Measurements from ENCODE around the gene GPC5. TPM values are rescaled to one million over a fixed set of nuclear protein-coding genes. Genes with fewer than 3 reads are reported as not detected.

The GPC5 gene
- total and polyA plus RNA-seq, 9 of the 15 experiments (the other 6 are each of a cell fraction or from before 2014, with no cell fraction given), result 0.18 to 0.27 TPM; not detected in 7

DNA sequence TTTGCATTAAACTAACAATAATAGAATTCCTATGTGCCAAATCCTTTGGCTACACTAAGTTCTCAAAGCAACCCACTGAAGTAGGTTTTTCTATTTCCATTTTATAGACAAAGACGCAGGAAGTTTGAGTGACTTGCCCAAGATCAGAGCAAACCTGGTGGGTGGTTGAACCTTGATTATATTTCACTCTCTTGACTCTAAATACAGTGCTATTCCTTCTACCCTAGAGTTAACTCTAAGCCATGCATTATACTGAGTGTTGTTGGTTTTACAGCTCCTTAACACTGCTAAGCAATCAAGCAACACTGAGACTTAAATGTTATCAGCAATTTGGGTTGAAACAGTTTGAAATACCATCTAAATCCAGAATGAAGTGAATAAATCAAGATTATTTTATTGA is 1014.6 kb downstream of the GPC5 start (continued):
- no peak for TF ChIP-seq RBM34 (IDR thresholded peaks at IDR 0.05; ENCODE audit: borderline replicate concordance, insufficient read depth, low read length)
- no peak for TF ChIP-seq HNRNPH1 (optimal IDR thresholded peaks at IDR 0.05; ENCODE audit: low read depth, low read length)

DNA sequence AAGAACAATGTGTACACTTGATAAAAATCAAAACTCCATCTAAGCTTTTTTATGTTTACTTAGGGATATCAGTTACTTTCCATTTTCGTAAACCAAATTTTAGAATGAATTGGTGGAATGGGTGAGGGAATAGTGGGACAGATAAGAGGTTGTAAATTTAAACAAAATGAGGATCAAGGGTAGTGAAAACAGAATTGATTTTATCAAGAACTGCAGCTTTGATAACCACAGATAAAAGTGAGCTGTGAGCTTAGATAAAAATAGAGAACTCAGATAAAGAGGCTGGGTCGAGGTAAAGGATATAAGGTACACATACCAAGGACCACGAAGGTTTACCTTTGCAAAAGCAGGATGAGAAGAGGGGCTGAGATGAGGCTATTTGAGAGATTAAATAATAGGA is 1015.0 kb downstream of the GPC5 start:
- POLR2A ChIA-PET, result interaction anchor here (1.3 kb wide), 1 partner anchor 10 kb away, joined by 4 read pairs; no protein-coding TSS in a partner anchor
- ATAC-seq, result no peak
- FAIRE-seq, result no peak
- Histone ChIP-seq H3K9me1 (ENCODE audit: control insufficient read depth, insufficient read depth, low read length) (no peaks in the 10 kb centered on the region), H3K4me2 (ENCODE audit: insufficient read depth, low read length) (no peak overlapping the region), H3K9ac (ENCODE audit: insufficient read depth in 1 of 2, low read depth in 2 of 2, low read length in 2 of 2) (no peak overlapping the region), H3K36me3 (ENCODE audit: control insufficient read depth, insufficient read depth, low read length) (no peaks in the 10 kb centered on the region), H3K79me2 (ENCODE audit: control insufficient read depth, insufficient read depth, low read length) (no peaks in the 10 kb centered on the region), H3K4me3 (no peak overlapping the region), H3K27me3 (ENCODE audit: control insufficient read depth in 2 of 2, insufficient read depth in 2 of 2, low read length in 2 of 2) (no peaks in the 10 kb centered on the region), H3K4me1 (replicated peaks in 1 of 2; ENCODE audit: control insufficient read depth in 2 of 2, insufficient read depth in 2 of 2, low read length in 2 of 2) (no peaks in the 10 kb centered on the region), H2AFZ (ENCODE audit: low read depth, low read length) (no peak overlapping the region), H3K9me3 (replicated peaks; ENCODE audit: control insufficient read depth, insufficient read depth, low read depth, low read length) (0 out of 2 replicates have a peak, but pooled peaks cover 2% of the 10 kb centered on the region), H4K20me1 (replicated peaks; ENCODE audit: control insufficient read depth, insufficient read depth, low read length) (no peaks in the 10 kb centered on the region), H3K27ac (ENCODE audit: extremely low read depth, low read depth, low read length) (no peak overlapping the region)
- CTCF ChIA-PET (ENCODE audit: low intra/inter-chr PET ratio), result no interaction called here
- in situ Hi-C loops (cut with MboI) (no loop called here), intact Hi-C loops (cut with micrococcal nuclease) (no loop called here)
- BruUV-seq (replicated peaks), result no TSS peak
- DNase-seq (ENCODE audit: extremely low read depth in 1 of 4, low spot score in 3 of 4), result no peak
- 0% methylated on average over 3 of the region's 3 CpGs for WGBS (ENCODE audit: insufficient coverage, low coverage, missing lambda C conversion rate)
- TF ChIP-seq, protein P1, sequence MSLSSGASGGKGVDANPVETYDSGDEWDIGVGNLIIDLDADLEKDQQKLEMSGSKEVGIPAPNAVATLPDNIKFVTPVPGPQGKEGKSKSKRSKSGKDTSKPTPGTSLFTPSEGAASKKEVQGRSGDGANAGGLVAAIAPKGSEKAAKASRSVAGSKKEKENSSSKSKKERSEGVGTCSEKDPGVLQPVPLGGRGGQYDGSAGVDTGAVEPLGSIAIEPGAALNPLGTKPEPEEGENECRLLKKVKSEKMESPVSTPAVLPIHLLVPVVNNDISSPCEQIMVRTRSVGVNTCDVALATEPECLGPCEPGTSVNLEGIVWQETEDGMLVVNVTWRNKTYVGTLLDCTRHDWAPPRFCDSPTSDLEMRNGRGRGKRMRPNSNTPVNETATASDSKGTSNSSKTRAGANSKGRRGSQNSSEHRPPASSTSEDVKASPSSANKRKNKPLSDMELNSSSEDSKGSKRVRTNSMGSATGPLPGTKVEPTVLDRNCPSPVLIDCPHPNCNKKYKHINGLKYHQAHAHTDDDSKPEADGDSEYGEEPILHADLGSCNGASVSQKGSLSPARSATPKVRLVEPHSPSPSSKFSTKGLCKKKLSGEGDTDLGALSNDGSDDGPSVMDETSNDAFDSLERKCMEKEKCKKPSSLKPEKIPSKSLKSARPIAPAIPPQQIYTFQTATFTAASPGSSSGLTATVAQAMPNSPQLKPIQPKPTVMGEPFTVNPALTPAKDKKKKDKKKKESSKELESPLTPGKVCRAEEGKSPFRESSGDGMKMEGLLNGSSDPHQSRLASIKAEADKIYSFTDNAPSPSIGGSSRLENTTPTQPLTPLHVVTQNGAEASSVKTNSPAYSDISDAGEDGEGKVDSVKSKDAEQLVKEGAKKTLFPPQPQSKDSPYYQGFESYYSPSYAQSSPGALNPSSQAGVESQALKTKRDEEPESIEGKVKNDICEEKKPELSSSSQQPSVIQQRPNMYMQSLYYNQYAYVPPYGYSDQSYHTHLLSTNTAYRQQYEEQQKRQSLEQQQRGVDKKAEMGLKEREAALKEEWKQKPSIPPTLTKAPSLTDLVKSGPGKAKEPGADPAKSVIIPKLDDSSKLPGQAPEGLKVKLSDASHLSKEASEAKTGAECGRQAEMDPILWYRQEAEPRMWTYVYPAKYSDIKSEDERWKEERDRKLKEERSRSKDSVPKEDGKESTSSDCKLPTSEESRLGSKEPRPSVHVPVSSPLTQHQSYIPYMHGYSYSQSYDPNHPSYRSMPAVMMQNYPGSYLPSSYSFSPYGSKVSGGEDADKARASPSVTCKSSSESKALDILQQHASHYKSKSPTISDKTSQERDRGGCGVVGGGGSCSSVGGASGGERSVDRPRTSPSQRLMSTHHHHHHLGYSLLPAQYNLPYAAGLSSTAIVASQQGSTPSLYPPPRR (CRISPR knock-in tag; IDR thresholded peaks at IDR 0.05; ENCODE audit: borderline replicate concordance), result no peak
- TF ChIP-seq, protein P2, sequence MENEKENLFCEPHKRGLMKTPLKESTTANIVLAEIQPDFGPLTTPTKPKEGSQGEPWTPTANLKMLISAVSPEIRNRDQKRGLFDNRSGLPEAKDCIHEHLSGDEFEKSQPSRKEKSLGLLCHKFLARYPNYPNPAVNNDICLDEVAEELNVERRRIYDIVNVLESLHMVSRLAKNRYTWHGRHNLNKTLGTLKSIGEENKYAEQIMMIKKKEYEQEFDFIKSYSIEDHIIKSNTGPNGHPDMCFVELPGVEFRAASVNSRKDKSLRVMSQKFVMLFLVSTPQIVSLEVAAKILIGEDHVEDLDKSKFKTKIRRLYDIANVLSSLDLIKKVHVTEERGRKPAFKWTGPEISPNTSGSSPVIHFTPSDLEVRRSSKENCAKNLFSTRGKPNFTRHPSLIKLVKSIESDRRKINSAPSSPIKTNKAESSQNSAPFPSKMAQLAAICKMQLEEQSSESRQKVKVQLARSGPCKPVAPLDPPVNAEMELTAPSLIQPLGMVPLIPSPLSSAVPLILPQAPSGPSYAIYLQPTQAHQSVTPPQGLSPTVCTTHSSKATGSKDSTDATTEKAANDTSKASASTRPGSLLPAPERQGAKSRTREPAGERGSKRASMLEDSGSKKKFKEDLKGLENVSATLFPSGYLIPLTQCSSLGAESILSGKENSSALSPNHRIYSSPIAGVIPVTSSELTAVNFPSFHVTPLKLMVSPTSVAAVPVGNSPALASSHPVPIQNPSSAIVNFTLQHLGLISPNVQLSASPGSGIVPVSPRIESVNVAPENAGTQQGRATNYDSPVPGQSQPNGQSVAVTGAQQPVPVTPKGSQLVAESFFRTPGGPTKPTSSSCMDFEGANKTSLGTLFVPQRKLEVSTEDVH (IDR thresholded peaks at IDR 0.05; ENCODE audit: low read depth, partially characterized antibody), result no peak
- TF ChIP-seq ZNF175 (CRISPR knock-in tag; IDR thresholded peaks at IDR 0.05; ENCODE audit: low read depth), result no peak
- TF ChIP-seq, protein P3, sequence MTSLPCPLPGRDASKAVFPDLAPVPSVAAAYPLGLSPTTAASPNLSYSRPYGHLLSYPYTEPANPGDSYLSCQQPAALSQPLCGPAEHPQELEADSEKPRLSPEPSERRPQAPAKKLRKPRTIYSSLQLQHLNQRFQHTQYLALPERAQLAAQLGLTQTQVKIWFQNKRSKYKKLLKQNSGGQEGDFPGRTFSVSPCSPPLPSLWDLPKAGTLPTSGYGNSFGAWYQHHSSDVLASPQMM (CRISPR knock-in tag; IDR thresholded peaks at IDR 0.05), result no peak
- TF ChIP-seq MCM5 (IDR thresholded peaks at IDR 0.05; ENCODE audit: low read depth), result no peak
- TF ChIP-seq ILK (tag; IDR thresholded peaks at IDR 0.05; ENCODE audit: borderline replicate concordance, low read depth), result no peak
- TF ChIP-seq, protein P4, sequence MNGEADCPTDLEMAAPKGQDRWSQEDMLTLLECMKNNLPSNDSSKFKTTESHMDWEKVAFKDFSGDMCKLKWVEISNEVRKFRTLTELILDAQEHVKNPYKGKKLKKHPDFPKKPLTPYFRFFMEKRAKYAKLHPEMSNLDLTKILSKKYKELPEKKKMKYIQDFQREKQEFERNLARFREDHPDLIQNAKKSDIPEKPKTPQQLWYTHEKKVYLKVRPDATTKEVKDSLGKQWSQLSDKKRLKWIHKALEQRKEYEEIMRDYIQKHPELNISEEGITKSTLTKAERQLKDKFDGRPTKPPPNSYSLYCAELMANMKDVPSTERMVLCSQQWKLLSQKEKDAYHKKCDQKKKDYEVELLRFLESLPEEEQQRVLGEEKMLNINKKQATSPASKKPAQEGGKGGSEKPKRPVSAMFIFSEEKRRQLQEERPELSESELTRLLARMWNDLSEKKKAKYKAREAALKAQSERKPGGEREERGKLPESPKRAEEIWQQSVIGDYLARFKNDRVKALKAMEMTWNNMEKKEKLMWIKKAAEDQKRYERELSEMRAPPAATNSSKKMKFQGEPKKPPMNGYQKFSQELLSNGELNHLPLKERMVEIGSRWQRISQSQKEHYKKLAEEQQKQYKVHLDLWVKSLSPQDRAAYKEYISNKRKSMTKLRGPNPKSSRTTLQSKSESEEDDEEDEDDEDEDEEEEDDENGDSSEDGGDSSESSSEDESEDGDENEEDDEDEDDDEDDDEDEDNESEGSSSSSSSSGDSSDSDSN (IDR thresholded peaks at IDR 0.05; ENCODE audit: borderline replicate concordance in 1 of 2, low read depth in 2 of 2, low read length in 2 of 2), result no peak
